GM23338 (cell line): Measurements from ENCODE around the gene C2orf68.

Experiments
- CREB1 ChIP-seq: fragments of 250-450 bp; sonication (Bioruptor Pico); IDR thresholded peaks from 2 replicates; pipeline ENCODE4 v1.5.0; 2020; ENCODE audit warnings: low read depth, mild to moderate bottlenecking, moderate library complexity
- EZH2 ChIP-seq: fragments of 200-600 bp; sonication (generic); IDR thresholded peaks from one replicate; pipeline ENCODE4 v1.8.0; 2017; ENCODE audit warnings: antibody characterized with exemption, mild to moderate bottlenecking, low read depth; ENCODE audit not compliant: unreplicated experiment
- EZH2phosphoT487 ChIP-seq: fragments of 200-600 bp; sonication (generic); IDR thresholded peaks from one replicate; pipeline ENCODE4 v1.8.1; 2018; ENCODE audit warnings: antibody characterized with exemption; ENCODE audit not compliant: unreplicated experiment
- JUNB ChIP-seq: IDR thresholded peaks from one replicate; pipeline ENCODE4 v1.6.1; 2016; ENCODE audit warnings: antibody characterized with exemption; ENCODE audit not compliant: unreplicated experiment
- NANOG ChIP-seq: IDR thresholded peaks from 2 replicates; pipeline ENCODE4 v1.6.1; 2016; ENCODE audit warnings: antibody characterized with exemption, borderline replicate concordance
- POLR2AphosphoS5 ChIP-seq: IDR thresholded peaks from 2 replicates; pipeline ENCODE4 v1.6.1; 2016; ENCODE audit warnings: antibody characterized with exemption, low read depth
- TF ChIP-seq, protein P1 (sequence below), 2 experiments: fragments of 200-600 bp in 1 of 2; sonication (generic) in 1 of 2; conservative IDR thresholded peaks; 2 replicates each; pipeline versions ENCODE4 v1.5.1 to v1.6.1; 2016 to 2017; ENCODE audit warnings: antibody characterized with exemption in 2 of 2, low read depth in 2 of 2, mild to moderate bottlenecking in 2 of 2, moderate library complexity in 1 of 2
- TF ChIP-seq, protein P2 (sequence below): IDR thresholded peaks from one replicate; pipeline ENCODE4 v1.6.1; 2018; ENCODE audit warnings: antibody characterized with exemption; ENCODE audit not compliant: unreplicated experiment

DNA sequence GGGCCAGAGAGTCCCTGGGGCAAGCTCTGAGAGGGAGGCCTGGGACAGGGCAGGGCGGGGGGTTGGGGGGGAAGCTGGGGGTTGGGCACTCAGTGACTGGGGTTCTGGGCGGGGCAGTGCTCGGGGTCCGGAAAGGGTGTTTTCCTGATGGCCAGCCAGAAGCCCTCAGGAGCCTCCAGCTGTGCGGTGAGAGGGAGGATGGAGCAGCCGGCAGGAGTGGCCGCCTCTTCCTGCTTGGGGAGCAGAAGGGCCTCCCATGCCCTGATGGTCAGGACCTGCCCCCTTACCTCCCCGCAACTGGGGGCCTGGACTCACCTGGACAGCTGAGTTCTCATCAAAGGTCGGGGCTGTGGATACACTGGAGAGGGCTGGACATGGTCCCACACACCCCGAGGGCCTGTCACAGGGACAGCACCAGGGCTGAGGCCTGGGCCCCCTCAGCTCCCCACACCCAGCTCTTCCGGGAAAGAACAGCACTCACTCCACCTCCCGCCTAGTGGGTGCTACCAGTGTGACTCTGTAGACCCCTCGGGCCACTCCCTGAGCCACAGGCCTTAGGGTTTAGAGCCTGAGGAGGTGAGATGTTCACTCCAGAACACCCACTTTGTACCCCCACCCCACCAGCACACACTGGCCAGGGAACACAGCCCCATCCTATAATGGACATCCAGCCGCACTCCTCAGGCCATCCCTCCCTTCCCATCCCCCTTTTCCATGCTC, 49.4 kb upstream of the C2orf68 start:
- no peak for TF ChIP-seq NANOG
- TF ChIP-seq, protein P1, sequence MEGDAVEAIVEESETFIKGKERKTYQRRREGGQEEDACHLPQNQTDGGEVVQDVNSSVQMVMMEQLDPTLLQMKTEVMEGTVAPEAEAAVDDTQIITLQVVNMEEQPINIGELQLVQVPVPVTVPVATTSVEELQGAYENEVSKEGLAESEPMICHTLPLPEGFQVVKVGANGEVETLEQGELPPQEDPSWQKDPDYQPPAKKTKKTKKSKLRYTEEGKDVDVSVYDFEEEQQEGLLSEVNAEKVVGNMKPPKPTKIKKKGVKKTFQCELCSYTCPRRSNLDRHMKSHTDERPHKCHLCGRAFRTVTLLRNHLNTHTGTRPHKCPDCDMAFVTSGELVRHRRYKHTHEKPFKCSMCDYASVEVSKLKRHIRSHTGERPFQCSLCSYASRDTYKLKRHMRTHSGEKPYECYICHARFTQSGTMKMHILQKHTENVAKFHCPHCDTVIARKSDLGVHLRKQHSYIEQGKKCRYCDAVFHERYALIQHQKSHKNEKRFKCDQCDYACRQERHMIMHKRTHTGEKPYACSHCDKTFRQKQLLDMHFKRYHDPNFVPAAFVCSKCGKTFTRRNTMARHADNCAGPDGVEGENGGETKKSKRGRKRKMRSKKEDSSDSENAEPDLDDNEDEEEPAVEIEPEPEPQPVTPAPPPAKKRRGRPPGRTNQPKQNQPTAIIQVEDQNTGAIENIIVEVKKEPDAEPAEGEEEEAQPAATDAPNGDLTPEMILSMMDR (conservative IDR thresholded peaks at IDR 0.05; ENCODE audit: low read depth in 2 of 2): no peak
- TF ChIP-seq, protein P2, sequence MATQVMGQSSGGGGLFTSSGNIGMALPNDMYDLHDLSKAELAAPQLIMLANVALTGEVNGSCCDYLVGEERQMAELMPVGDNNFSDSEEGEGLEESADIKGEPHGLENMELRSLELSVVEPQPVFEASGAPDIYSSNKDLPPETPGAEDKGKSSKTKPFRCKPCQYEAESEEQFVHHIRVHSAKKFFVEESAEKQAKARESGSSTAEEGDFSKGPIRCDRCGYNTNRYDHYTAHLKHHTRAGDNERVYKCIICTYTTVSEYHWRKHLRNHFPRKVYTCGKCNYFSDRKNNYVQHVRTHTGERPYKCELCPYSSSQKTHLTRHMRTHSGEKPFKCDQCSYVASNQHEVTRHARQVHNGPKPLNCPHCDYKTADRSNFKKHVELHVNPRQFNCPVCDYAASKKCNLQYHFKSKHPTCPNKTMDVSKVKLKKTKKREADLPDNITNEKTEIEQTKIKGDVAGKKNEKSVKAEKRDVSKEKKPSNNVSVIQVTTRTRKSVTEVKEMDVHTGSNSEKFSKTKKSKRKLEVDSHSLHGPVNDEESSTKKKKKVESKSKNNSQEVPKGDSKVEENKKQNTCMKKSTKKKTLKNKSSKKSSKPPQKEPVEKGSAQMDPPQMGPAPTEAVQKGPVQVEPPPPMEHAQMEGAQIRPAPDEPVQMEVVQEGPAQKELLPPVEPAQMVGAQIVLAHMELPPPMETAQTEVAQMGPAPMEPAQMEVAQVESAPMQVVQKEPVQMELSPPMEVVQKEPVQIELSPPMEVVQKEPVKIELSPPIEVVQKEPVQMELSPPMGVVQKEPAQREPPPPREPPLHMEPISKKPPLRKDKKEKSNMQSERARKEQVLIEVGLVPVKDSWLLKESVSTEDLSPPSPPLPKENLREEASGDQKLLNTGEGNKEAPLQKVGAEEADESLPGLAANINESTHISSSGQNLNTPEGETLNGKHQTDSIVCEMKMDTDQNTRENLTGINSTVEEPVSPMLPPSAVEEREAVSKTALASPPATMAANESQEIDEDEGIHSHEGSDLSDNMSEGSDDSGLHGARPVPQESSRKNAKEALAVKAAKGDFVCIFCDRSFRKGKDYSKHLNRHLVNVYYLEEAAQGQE: no peak
- TF ChIP-seq POLR2AphosphoS5: no peak
- no peak for TF ChIP-seq EZH2
- TF ChIP-seq JUNB: no peak
- TF ChIP-seq EZH2phosphoT487: no peak
- no peak for TF ChIP-seq CREB1 (CRISPR knock-in tag)
